HG03135 (cell line): ENCODE results near the gene ELMO3.

Source experiments
- ATAC-seq: cut with Tn5 transposase; IDR thresholded peaks from one replicate; pipeline ENCODE4 v1.9.1; 2021; ENCODE audit warnings: mild to moderate bottlenecking, moderate library complexity; ENCODE audit not compliant: unreplicated experiment

ELMO3 gene

DNA sequence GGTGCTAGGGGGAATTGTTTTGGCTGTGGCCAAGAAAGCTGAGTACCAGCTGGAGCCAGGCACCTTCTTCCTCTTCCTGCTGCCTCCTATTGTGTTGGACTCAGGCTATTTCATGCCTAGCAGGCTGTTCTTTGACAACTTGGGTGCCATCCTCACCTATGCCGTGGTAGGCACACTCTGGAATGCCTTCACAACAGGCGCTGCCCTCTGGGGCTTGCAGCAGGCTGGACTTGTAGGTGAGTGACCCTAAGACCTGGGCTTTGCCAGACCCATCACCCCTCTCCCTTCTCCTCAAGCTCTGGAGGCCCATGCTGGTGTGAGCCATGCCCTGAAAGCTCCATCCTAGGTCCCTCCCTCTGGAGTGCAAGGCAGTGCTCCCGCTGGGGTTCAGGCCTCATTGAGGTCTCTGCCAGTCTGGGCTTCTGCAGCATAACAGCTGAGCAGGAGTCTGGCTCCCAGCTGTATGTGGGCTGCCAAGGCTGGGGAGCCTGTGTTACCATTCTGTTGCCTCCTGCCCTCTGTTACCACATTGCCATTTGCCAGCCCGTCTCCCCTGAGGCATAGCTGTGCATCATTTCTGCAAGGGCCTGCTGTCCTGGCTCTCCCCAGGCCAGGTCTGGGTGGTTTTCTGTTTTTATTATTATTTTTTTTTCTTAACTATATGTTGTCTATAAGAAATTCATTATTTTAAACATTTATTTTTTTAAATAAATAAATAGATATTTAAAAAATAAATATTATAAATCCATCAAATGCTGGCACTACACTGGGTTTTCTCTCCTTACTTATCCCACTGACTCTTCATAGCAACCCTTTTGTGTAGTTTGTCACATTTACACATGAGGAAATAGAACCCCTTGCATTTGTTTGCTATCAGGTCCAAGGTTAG, 53.9 kb downstream of the ELMO3 start:
- no peak for ATAC-seq
